GM10266 (cell line): Measurements from ENCODE around the gene DYRK1A.
"Not testable (repeated sequence)": the region's sequence is repeated elsewhere in the genome, so short reads cannot be mapped to it uniquely, and the experiment has no call there.

Source experiments
- DNase-seq: peaks from one replicate; pipeline ENCODE4 v3.0.0; 2012; ENCODE audit errors: extremely low spot score
- CTCF ChIP-seq: IDR thresholded peaks from 2 replicates; pipeline ENCODE4 v1.5.1; 2012; ENCODE audit warnings: mild to moderate bottlenecking, low read depth; ENCODE audit not compliant: control insufficient read depth, insufficient read depth; ENCODE audit errors: missing control alignments

Gene DYRK1A

GRCh38 chr21:37516998-37517397 is 150.4 kb downstream of the DYRK1A start:
- DNase-seq, result no peak
- no peak for TF ChIP-seq CTCF

GRCh38 chr21:37520801-37521200 is 154.2 kb downstream of the DYRK1A start:
- no peak for DNase-seq

GRCh38 chr21:37521658-37522057 is 155.1 kb downstream of the DYRK1A start:
- TF ChIP-seq CTCF, result no peak
- no peak for DNase-seq

More at GRCh38 chr21:37520801-37521200, 154.2 kb downstream of the DYRK1A start:
- TF ChIP-seq CTCF, result no peak

GRCh38 chr21:37522641-37523295 is 156.2 kb downstream of the DYRK1A start:
- TF ChIP-seq CTCF, result no peak

GRCh38 chr21:37524944-37525343 is 158.4 kb downstream of the DYRK1A start:
- not testable (repeated sequence) for DNase-seq

More at GRCh38 chr21:37522641-37523295, 156.2 kb downstream of the DYRK1A start:
- no peak for DNase-seq

GRCh38 chr21:37525810-37526209 is 159.2 kb downstream of the DYRK1A start:
- DNase-seq, result no peak
- TF ChIP-seq CTCF, result no peak

- TF ChIP-seq CTCF, result no peak
- DNase-seq, result no peak
Measured at GRCh38 chr21:37527103-37527502, 160.5 kb downstream of the DYRK1A start.

GRCh38 chr21:37527716-37528115 is 161.1 kb downstream of the DYRK1A start:
- no peak for DNase-seq
- TF ChIP-seq CTCF, result no peak
